ENCODE measurements around the gene JAG2.

DNA sequence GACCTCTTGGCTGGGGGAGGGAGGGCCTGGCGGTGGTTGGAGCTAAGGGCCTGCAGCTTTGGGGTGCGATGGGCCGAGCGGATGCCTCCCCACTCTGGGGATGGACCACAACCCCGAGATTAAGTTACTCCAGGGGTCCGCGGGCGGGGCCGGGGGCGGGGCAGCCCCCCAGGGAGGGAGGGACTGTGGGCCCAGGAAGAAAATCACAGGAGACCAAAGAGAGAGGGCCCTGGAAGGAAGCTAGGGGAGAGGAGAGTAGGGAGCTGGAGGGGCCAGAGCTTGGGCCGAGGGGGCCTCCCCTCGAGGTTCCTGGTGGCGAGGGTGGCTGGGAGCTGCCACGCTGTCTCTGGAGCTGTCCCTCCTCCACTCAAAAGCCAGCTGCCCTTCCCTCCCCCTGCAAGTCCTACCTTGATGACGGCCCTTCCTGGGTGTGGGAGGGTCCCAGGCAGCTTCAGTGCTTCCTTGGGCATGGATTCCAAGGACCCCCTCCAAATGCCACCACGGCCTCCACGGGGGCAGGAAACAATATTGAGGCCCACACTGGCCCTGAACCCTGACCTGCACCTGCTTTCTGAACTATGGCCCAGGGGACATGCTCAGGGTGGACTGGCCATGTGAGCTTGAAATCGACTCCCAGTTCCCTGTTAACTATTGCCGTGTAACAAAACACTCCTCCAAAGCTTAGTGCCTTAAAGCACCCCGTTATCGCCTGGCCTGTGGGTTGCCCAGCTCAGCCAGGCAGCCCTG, 13.1 kb upstream of the JAG2 start:
- TF ChIP-seq EP300 (IDR thresholded peaks at IDR 0.05) (no peak), POLR2A (IDR thresholded peaks at IDR 0.05; ENCODE audit: low read depth) (no peak)
- TF ChIP-seq, protein P1, sequence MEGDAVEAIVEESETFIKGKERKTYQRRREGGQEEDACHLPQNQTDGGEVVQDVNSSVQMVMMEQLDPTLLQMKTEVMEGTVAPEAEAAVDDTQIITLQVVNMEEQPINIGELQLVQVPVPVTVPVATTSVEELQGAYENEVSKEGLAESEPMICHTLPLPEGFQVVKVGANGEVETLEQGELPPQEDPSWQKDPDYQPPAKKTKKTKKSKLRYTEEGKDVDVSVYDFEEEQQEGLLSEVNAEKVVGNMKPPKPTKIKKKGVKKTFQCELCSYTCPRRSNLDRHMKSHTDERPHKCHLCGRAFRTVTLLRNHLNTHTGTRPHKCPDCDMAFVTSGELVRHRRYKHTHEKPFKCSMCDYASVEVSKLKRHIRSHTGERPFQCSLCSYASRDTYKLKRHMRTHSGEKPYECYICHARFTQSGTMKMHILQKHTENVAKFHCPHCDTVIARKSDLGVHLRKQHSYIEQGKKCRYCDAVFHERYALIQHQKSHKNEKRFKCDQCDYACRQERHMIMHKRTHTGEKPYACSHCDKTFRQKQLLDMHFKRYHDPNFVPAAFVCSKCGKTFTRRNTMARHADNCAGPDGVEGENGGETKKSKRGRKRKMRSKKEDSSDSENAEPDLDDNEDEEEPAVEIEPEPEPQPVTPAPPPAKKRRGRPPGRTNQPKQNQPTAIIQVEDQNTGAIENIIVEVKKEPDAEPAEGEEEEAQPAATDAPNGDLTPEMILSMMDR (IDR thresholded peaks at IDR 0.05): no peak
